NT2/D1 (cell line): ENCODE data around the gene SLC38A5.

Source experiments
- YY1 ChIP-seq: IDR thresholded peaks from 2 replicates; pipeline ENCODE4 v1.6.1; 2011; ENCODE audit not compliant: insufficient read length, insufficient read depth
- ZNF274 ChIP-seq: IDR thresholded peaks from 2 replicates; pipeline ENCODE4 v1.6.1; 2011; ENCODE audit warnings: mild to moderate bottlenecking, low read depth, low read length

GRCh38 chrX:48515842-48516241, 45.8 kb upstream of the SLC38A5 start:
- no peak for TF ChIP-seq ZNF274
- TF ChIP-seq YY1: no peak
